ENCODE results near the gene GALR2.

The GALR2 gene

DNA sequence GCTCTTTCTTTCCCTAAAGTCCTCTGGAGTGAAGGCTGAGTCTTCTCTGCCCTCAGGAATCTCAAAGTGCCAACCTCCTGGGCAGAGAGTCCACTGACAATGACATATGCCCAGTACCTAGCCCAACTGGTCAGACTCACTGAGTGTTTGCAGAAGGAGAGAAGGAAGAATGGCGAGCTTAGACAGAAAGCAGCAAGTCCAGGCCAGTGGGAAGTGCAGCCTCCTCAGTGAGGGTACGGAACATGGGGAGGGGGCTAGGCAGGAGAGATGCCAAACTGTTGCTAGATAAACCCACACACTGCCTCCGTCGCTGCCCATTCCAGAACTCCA is 28.3 kb downstream of the GALR2 start:
- no peak for DNase-seq

DNA sequence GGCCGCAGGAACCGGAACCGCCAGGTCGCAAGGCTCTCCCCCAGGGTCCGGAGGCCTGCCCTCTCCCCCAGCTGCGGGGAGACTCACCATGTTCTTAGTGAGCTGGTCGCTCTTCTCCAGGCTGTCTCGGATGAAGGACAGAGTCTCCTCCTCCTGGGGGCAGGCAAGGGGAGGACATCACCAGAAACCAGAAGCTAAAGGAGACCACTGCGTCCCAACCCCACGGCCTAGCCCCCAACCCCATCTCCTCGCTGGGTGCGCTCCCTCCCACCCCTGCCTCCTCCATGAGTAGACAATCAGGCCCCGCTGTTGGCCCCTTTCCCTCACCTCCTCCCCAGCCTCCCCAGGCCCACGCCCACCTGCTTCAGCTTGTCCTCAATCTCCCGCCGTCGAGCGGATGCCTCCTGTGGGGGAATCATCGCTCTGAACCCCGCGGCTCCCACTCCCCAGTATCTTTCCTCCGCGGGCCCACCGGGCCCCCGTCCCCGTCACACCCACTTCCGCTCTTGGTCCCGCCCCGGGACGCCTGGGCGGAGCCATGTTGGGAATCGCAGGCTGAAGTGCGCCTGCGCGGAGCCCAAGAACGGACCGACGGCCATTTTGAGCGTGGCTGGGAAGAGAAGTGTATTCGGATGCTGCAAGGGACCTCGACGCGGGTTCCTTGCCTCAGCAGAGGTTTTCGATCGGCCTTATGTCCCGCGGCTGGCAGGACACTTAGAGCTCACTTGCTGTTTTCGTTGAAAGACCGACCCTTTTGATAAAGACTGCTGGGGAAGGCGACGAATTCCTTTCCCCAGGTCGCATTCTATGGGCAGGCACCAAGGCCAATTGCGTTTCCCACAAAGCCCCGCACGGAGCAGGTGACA is 28.9 kb downstream of the GALR2 start, which contains the start of gene EXOC7:
EXOC7 (minus strand) TSS at position 514 of the 866 bp plus-strand sequence; CDS start at position 419, 95 bp downstream.
- peak; percentile 91 for DNase-seq

DNA sequence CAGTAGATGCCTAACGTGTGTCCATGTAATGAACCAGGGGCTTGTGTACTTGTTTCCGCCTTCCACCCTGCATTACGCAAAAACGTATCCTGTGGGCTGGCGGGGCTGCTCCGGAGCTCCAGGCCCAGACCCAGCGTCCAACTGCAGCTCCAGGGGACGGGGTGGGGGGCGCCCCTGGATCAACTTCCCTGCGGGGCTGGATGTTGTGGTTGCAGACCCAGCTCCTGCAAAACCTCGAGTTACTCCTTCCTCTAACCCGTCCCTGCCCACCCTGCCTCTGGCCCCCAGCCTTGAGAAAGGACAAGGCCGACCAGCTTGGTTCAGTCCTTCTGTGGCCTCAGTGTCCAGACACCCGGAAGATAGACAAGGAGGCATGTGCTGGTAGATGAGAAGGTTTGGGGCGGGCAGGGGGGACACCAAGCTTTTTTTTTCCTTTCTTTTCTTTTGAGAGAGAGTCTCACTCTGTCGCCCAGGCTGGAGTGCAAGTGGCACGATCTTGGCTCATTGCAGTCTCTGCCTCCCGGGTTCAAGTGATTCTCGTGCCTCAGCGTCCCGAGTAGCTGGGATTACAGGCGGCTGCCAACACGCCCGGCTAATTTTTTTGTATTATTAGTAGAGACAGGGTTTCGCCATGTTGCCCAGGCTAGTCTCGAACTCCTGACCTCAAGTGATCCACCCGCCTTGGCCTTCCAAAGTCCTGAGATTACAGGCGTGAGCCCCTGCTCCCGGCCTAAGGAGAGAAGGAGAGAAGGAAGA is 29.7 kb downstream of the GALR2 start:
- no peak for DNase-seq

DNA sequence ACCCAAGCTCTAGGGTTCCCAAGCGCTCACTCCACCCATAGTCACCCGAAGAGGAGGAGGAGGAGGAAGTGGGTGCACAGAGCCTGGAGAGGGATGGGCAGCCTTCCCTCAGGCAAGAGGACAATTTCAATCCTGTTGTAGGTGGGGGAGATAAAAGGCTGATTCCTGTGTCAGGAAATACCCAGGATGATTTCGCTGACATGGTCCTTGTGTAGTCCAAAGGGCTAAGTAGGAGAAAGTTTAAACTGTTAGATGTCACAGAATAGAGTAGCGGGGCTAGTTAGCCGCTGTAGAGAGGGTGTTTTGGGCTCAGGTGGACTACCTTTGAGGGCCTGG is 30.3 kb downstream of the GALR2 start:
- no peak for DNase-seq

DNA sequence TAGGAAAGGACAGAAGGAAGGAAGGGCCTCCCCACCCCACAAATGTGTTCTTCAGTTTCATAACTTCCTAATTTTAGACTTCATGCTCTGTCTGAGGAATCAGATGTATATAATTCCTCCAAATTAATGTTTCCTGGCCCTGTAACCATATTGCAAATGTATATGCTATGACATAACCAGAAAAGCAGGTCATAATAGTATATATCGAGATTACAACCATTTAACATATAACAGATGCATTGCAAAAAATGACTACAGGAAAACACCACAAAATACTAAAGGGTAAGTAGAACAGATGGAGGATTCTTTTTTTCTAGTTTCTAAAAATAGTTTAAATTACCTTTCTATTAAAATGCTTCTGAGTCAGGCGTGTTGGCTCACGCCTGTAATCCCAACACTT is 32.1 kb downstream of the GALR2 start:
- DNase-seq = no peak

DNA sequence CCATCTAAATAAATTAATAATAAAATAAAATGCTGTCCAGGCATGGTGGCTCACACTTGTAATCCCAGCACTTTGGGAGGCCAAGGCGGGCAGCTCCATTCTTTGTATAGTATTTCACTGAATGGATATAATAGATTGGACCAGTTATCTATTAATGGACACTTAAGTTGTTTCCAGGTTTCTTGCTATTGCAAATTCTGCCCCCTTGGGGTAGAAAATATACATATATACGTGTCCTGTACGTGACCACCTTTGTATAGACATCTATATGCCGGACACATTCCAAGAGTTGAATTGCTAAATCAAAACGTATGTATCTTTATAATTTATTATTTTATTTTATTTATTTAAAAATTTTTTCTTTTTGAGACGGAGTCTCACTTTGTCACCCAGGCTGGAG is 32.9 kb downstream of the GALR2 start:
- DNase-seq = peak; percentile 22

DNA sequence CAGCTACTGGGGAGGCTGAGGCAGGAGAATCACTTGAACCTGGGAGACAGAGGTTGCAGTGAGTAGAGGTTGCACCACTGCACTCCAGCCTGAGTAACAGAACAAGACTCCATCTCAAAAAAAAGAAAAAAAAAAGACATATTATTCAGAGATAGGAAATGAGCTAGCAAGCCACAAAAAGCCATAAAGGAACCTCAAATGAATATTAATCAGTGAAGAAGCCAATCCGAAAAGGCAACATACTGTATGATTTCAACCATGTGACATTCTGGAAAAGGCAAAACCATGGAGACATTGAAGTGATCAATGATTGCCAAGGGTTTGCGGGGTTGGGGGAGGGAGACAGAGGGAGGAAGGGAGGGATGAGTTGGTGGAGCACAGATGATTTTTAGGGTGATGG is 37.4 kb downstream of the GALR2 start:
- DNase-seq = no peak

DNA sequence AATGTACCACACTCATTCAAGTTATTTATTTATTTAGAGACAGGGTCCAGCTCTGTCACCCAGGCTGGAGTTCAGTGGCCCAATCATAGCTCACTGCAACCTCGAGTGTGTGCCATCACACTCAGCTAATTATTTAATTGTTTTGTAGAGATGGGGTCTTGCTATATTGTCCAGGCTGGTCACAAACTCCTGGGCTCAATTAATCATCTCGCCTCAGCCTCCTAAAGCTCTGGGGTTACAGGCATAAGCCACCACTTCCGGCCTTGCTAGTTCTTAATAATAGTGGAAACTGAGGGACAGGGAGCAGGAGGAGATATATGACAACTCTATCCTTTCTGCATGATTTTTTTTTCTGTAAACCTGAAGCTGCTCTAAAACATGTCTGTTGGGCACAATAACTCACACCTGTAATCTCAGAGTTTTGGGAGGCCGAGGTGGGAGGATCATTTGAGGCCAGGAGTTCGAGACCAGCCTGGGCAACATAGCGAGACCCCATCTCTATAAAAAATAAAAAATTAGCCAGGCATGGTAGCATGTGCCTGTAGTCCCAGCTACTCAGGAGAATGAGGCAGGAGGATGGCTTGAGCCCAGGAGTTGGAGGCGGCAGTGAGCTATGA is 40.7 kb downstream of the GALR2 start:
- no peak for DNase-seq

DNA sequence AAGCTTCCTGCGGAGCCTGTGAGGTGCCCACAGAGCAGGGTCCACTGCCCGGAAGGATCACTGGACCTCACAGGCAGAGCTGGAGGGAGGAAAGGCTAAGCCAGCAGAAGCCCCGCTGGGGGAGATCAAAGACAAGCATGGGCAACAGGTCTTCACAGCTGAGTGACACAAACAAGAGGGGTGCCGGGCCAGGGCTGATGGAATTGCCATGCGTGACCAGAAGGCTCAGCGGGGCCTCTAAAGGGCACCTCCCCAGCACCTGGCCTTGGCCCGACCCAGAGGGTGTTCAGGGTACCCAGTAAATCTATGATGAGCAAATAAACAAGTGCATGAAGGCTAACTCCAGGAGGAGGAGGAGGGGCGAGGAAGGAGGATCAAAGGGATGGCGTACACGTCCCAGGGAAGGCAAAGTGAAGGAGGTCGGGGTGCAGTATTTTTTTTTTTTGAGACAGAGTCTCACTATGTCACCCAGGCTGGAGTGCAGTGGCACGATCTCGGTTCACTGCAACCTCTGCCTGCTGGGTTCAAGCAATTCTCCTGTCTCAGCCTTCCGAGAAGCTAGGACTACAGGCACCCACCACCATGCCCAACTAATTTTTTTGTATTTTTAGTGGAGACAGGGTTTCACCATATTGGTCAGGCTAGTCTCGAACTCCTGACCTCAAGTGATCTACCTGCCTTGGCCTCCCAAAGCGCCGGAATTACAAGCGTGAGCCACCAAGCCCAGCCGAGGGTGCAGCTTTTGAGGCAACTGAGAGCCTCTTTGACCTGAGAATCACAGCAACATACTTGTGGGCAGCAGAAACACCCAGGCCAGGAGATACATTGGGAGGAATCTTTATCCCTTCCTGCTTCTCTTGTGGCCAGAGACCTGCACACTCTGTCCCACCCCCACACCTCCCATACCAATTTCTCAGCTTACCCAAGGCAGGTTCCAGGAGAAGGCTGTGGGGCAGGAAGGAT is 45.1 kb downstream of the GALR2 start:
- DNase-seq = no peak

DNA sequence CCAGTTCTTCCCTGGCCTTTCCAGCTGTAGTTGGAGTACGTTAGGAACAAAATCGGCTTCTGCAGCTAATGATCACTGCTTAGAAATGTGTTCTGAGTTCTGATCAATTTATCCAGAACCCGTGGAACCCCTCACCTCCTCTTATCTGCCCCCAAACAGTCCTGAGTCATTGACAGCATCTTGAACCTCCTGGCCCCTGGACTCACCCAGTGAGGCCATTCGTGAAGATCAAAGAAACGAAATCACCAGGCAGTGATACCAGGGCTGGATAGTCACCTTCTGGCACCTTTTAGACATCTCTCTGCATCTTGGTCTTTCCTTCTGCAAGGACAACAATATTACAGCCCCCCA is 46.1 kb downstream of the GALR2 start:
- no peak for DNase-seq

DNA sequence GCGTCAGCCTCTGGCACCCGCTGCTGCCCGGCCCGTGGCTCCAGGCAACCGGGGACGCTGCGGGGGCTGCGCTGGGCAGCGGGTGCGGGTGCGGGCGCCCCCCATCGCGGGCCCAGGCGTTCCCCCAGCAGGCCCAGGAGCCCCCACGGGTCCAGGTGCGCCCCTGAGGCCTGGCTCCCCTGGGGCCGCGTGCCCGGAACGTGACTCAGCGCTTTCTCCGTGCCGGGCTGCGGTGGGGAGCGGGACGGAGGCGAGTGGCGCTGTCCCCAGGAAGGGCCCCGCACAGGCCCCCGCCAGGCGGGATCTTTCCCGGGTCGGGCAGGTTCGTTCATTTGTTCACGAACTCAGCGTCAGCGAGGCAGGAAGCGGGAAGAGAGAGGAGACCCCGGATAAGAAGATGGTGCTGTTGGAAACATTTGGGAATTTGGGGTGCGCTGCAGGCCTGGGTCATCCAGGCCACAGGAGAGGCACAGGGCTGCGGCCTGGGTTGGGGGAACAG is 47.4 kb downstream of the GALR2 start:
- DNase-seq = no peak

DNA sequence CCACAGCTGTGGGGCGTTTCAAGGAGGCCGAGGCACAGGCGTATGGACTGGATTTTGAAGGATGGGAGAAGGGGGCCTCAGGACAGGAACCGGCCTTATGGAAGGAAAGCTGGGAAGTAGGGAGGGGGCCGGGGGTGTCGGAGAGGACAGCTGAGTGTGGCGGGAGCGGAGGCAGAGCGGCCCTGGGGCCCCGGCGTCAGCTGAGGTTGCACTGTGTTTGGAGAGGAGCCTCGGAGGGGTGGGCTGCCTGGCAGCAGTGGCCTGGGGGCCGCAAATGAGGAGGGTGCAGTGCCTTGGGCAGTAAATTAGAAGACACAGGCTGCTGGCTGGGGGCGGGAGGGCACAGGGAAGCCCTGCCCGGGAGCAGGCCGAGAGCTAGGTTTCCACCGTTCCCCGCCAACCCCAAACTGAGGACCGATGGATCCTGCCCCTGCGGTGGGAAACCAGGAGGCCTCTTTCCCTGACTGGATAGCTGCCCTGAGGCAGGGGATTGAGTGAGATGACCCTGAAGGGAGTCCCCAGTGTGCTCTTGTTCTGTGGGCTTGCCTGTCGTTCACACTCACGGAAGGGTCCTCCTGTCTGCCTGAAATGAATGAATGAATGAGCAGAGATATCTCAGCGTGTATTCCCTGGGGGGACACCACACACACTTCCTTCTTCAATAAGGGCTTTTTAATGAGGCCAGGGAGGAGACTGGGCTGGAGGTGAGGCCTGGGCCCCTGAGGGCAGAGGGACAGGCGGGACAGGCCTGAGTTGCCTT is 48.0 kb downstream of the GALR2 start:
- no peak for DNase-seq

DNA sequence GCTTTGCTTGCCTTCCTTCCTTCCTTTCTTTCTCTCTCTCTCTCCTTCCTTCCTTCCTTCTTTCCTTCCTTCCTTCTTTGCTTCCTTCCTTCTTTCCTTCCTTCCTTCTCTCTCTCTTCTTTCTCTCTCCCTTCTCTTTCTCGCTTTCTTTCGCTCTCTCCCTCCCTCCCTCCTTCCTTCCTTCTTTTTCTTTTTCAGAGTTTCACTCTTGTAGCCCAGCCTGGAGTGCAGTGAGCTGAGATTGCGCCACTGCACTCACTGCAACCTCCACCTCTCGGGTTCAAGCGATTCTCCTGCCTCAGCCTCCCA is 48.6 kb downstream of the GALR2 start:
- no peak for DNase-seq

DNA sequence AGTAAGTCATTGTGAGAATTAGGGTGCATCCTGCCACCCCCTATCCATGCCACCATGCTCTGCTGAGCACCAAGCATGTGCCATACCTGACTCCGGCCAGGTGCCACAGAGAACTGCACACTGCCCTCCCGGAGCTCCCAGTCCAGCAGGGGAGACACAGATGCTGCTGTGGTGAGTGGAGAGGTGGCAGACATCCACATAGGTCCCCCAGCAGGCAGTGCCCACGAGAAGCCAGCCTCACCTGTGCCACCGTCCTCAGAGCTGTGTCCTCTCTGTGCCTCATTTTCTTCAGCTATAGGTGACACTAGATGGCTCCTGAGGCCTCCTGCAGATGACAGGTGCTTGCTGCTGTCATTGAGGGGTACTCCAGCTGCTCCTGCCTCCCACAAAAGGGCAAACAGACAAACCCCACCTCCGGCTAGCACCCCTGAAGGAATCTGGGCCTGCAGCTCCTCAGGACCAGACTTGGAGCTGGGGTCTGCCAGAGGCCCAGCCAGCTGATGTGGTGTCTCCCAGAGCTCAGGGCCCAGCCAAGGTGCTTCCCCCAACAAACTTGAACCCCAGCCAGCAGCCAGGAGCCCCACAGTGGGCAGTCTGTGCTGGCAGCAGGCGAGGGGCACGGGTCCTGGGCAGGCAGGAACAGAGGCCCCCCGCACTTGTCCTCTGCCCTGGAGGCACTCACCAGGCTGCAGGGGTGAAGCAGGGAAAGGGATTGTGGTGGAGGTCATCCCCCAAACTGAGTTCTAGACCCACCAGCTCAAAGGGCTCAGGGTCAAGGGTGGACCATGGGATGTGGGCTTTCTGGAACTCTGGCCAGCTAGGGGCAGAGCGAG is 49.4 kb downstream of the GALR2 start:
- no peak for DNase-seq

DNA sequence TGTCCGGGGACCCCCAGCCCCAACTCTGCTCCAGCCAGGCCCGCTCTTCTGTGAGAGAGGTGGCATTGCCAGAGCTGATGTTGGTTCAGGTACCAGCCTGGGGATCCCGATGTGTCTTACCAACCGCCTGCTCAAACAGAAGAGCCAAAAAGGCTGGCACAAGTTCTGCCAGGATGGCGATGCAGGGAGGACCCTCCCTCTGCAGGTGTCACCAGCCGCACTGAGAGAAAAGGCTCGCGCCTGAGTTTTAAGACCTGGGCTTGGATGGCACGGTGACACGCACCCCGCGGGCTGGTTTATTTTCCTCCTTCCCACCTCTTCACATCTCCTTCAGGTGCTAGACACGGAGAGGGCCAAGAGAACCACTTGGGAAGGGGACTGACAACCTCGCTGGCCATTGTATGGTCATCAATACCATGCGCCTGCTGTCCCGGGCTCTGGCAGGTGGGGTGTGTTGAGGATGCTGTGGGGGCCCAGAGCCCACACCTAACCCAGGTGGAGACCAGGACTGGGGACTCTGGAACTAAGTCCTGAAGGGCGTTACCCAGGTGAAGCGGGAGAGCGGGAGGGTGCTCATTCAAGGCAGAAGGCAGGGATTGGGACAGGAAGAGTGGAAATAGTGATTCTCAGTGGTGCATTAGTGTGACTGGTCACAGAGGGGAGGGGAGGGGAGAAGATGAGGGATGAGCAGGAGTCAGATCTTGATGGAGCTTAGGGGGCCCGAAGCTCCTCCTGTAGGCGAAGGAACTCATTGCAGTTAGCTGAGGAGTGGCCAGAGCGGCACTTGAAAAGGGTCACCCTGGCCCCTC is 50.2 kb downstream of the GALR2 start:
- no peak for DNase-seq

DNA sequence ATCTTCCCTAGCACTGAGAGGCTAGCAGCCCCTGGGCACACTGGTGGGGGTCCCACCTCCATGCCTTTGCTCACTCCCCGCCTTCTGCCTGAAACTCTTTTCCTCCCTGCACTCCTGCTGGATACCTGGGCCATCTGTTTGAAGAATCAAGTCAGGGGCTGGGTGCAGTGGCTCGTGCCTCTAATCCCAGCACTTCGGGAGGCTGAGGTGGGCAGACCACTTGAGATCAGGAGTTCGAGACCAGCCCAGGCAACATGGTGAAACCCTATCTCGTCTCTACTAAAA is 50.8 kb downstream of the GALR2 start:
- DNase-seq = no peak

DNA sequence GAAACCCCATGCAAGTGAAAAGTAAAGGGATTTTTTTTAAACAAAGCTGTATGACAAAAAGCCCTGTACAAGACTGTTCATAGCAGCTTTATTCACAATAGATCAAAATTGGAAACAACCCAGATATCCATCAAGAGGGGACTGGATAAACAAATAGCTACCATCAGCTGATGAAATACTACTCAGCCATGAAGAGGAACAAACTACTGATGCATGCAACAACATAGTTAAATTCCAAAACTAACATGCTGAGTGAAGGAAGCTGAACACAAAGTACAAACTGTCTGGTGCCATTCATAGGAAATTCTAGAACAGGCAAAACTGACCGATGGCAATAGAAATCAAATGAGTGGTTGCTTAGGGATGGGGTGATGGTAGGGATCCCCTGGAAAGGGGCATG is 51.3 kb downstream of the GALR2 start:
- DNase-seq = no peak
